NCI-H2081 (cell line): ENCODE data around the gene SMAD7.

ENCODE experiments used
- DNase-seq, 2 experiments: peaks; one replicate each; lab custom pipeline; 2025; lab: John Stamatoyannopoulos, UW

The SMAD7 gene

DNA sequence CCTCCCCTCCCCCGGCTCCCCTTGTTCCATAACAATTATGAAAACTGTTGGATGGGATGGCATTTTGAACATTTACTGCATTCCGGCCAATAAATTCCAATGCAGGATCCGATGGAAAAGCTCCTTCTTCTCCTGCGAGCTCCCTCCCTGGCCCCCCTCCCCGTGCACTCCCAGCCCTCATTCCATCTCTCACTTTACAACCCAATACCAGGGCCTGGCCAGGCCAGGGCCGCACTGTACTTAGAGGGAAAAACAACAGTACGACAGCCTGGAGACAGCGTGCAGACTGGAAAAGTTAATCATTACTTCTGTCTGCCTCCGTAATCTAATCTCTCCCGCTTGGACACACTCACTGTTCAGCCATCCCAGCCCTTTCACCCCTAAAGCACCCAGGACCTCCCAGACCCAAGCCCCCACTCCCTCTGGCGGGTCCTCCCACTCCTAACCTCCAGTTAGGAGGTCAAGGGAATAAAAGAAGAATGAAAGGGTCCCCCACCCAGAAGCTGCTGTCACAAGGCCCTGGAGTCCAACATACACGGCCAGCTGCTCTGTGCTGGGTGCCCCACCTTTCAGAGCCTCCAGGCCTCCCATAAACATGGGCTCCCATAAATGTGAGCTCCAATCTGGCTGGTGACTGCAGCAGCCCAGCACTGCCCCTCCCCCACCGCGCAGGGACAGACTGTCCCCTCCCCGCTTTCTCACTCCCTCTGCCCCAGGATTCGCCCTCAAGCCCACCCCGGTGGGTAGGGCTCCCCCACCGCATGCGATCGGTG, 20.6 kb downstream of the SMAD7 start:
- DNase-seq: no peak

GRCh38 chr18:48929212-48929612, 21.6 kb downstream of the SMAD7 start:
- DNase-seq: no peak

DNA sequence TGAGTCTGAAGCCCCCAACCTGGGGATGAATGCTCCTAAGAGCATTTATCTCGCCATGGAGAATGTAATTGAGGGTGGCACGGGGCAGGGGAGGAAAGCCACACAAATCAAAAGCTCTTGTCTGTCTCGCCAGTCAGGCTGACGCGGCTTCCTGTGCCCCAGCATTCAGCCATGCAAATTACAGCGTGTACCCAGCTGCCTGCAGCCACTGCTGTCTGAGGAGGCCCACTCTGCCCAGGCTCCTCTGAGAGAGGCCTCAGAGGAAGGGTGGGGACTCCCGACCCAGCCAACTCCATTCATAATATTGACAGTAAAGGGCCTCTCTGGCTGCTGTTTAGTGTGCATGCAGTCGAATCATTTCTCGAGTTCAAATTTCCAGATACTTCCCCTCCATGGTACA, 22.0 kb downstream of the SMAD7 start:
- peak; percentile 56 to 91 for DNase-seq

- no peak for DNase-seq
Measured at GRCh38 chr18:48927286-48928080, 23.3 kb downstream of the SMAD7 start.

DNA sequence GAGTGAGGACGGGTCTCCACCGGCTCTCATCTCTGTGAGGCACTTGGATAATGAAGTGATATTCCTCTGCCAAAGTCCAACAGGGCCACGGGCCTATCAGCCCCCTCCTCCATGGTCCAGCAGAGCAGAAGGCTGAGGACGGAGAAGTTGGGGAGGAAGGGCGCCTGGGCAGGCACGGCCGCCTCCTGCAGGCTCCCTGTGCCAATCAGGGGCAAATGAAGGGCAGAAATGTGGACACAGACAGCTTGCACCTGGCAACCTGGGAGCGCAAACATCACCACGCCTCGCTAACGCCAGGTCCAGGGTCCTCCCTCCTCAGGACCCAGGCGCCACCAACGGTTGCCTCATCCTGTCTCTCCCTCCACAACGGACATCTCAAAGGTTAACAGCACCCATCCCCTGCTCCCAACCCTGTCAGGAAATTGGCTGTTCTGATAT, 24.3 kb downstream of the SMAD7 start:
- peak in 1 of 2 experiments; percentile 44 for DNase-seq

GRCh38 chr18:48925491-48925780, 25.3 kb downstream of the SMAD7 start:
- no peak for DNase-seq

GRCh38 chr18:48924630-48925490, 25.9 kb downstream of the SMAD7 start:
- no peak for DNase-seq

DNA sequence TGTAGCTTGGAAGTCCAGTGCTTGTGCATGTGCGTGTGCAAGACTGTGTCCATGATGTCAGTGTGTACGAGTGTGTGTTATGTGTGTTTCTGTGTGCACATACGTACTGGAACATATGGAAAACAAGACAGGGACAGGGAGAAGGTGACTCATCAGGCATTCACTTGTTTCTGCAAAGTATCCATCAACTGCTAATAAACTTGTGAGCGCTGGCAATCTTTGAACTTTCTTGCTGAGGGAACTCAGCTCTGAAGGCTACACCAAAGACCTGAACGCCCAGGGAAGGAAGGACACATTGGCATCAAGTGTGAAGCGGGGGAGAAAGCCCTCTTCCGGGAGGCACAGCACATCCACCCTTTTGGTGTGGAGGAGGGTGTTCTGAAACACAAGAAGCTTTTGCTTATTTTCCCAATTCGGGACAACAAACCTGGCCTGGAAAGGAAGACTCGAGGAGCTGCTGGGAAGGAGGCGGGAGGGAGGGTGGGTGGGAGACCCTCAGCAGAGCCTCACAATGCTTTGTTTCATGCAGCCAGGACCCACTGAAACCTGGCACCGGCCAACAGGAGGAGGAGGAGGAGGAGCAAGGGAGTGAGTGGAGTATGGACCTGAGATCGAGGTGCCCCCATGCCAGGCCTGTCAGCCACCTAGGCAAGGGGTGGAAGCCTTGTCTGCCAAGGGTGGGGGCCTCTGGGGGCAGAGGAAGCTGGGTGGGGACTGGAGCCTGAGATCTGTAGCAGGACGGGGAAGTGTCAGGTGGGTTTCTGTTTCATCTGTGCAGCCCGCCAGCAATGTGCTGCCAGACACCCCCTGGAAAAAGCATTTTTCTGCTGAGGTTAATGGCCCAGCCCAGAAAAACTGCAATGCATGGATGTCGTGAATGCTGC, 26.8 kb downstream of the SMAD7 start:
- DNase-seq: no peak

DNA sequence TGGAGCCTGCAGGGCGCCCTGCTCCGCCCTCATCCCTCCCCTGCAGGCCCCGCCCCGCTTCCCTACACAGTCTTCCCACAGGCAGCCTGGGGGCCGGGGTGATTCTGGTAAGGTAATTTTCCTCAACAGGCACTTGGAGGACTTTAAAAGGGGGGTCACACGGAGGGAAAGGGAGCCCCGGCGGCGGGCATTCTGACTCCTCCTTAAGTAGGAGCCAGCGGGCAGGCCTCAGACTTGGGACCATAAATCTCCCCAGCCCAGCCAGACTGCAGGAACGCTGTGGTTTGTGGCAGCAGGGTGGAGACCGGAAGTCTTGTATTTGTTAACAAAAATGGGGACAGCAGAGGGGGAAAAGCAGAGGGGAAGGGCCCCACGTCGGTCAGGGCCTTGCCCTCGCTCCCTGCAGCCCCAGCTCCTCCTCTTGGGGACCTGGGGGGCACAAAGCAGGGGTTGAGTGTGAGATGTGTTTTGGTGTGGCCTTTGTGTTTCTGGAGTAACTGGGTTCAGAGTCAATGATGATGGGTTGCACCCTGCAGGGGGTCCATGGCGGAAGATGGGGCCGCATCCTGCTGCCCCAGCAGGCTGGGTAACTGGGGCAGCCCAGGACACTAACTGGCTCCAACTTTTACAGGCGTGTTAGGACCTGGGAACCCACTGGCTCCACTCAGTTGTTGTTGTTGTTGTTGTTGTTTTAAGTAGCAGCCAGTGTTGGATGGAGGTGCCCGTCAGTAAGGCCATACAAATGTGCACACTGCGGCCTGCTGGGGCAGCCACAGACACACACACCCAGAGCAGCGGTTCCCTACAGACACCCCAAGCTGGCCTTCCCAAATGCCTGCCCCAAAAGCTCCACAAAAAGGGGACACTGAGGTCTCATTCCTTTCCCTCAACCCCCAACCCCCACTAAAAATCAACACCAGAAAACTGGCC, 27.7 kb downstream of the SMAD7 start:
- DNase-seq: no peak

GRCh38 chr18:48922226-48922800, 28.5 kb downstream of the SMAD7 start:
- DNase-seq: no peak

GRCh38 chr18:48921305-48922225, 29.2 kb downstream of the SMAD7 start:
- no peak for DNase-seq

DNA sequence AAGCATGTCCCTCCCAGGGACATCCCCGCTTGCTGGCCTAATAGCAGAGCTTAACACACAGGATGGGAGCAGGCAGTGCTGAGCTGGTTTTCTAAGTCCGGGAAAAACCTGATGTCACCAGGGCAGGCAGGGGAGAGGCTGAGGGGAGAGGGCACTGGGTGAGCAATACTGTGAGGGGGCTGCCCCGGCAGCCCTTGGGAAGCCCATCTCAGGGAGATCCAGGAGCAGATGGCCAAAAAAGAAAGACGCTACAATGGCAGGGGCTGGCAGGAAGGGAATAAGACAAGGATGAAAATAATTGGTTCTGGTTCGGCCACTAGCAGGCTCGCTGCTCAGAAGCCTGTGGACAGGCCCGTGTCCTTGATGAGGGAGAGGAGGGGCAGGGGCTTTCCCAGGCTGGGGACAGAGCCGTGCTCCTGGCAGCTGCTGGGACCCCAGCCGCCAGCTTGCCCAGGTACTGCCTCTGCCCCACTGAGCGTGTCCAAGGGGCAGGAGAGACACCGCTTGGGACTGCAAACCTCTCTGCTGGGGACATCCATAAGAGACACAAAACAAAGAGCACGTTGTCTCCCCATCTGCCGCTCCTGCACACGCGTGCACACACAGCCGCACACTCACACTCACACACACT, 30.2 kb downstream of the SMAD7 start:
- DNase-seq: no peak

- no peak for DNase-seq
Measured at GRCh38 chr18:48919547-48919946, 31.2 kb downstream of the SMAD7 start.

GRCh38 chr18:48918660-48919456, 31.9 kb downstream of the SMAD7 start:
- DNase-seq: no peak

DNA sequence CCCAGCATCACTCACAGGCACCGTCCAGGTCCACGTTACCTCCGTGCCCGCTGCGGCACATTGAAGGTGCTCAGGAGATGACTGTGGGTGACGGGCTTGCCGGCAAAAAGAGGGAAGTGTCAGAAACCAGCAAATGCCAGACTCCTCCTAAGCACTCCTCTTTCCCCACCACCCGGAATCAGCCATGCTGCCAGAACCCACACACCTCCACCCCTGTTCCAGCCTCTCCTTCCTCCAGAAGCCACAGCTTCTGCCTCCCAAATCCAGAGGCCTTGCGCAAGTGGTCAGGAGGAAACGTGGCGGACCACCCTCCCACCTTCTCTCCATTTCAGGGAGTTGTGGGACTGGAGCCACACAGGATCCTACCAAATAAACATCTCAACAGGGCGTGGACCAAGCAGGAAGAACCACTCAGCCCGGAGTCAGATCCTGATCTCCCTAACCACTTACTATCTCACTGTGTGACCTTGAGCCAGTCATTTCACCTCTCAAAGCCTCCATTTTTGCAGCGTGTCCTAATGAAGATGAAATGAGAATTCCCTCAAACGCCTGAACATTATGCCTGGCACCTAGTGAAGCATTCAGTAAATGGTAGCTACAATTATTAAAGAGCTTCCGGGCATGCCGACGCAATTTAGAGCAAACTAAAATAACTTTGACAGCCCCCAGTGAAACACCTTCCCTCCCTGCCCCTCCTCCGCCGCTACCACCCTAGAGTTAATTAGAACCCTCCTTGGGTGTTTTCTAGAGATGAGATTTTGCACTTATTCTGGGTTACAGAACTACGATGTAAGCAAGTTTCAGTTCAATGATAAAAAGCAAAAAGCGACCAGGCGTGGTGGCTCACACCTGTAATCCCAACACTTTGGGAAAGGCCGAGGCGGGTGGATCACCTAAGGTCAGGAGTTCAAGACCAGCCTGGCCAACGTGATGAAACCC, 32.9 kb downstream of the SMAD7 start:
- DNase-seq: no peak

- no peak for DNase-seq
Measured at GRCh38 chr18:48915626-48916425, 34.9 kb downstream of the SMAD7 start.
